Uterus (tissue), 4 donors: ENCODE data around the gene SLC25A30. TPM values are rescaled to one million over a fixed set of nuclear protein-coding genes. Genes with fewer than 3 reads are reported as not detected.
"Not testable (repeated sequence)": the region's sequence is repeated elsewhere in the genome, so short reads cannot be mapped to it uniquely, and the experiment has no call there.

Experiments used
- DNase-seq, 2 donors: peaks; one replicate each; pipeline ENCODE4 v3.0.0-alpha.2; 2019 to 2020
- H3K27ac ChIP-seq, 2 donors: fragments of 200-600 bp; sonication (generic); 1 replicate in 1 of 2; 2 replicates in 1 of 2; pipeline ENCODE4 v1.5.1; 2016 to 2018
- H3K27me3 ChIP-seq, 2 donors: fragments of 200-600 bp; sonication (generic); one replicate each; pipeline ENCODE4 v1.5.1; 2018 to 2019; ENCODE audit warnings: control low read depth in 1 of 2
- H3K36me3 ChIP-seq, 2 donors: fragments of 200-600 bp; sonication (generic); one replicate each; pipeline ENCODE4 v1.5.1; 2019; ENCODE audit warnings: control low read depth in 1 of 2
- H3K4me1 ChIP-seq, 2 donors: fragments of 200-600 bp; sonication (generic); one replicate each; pipeline ENCODE4 v1.5.1; 2018 to 2019; ENCODE audit warnings: control low read depth in 1 of 2
- H3K4me3 ChIP-seq, 2 donors: fragments of 200-600 bp; sonication (generic); 1 replicate in 1 of 2; 2 replicates in 1 of 2; pipeline ENCODE4 v1.5.1; 2018 to 2019; ENCODE audit warnings: mild to moderate bottlenecking in 1 of 2
- H3K9me3 ChIP-seq, 2 donors: fragments of 200-600 bp; sonication (generic); one replicate each; pipeline ENCODE4 v1.5.1; 2019; ENCODE audit warnings: control low read depth in 1 of 2
- CTCF ChIP-seq, 4 experiments: fragments of 200-600 bp in 2 of 4; fragments of 450-650 bp in 2 of 4; sonication (generic) in 2 of 4; IDR thresholded peaks; one replicate each; pipeline ENCODE4 v1.5.1; 2016 to 2019; ENCODE audit warnings: antibody characterized with exemption in 4 of 4, mild to moderate bottlenecking in 2 of 4, moderate library complexity in 1 of 4
- POLR2A ChIP-seq, 2 donors: fragments of 450-650 bp; IDR thresholded peaks; one replicate each; pipeline ENCODE4 v1.6.1; 2016; ENCODE audit warnings: antibody characterized with exemption in 2 of 2, mild to moderate bottlenecking in 1 of 2, moderate library complexity in 1 of 2
- intact Hi-C: fragments of 100-400 bp; cut with DNase I; formaldehyde crosslinking; loops from one replicate; pipeline ENCODE4 v1.15.1; 2023; ENCODE audit warnings: low total_unique reads
- total RNA-seq, 4 donors: library from RNA; depleted of rRNA in 3 of 4; stranded (reverse); fragments of >200 nt in 3 of 4; gene quantifications; one replicate each; pipeline versions ENCODE4 v1.1.0 to v1.2.4, GENCODE V29; 2014 to 2023
- donor health status: DM: yes; HTN: yes; CAD: no.

Gene SLC25A30
- total RNA-seq, 4 donors from 2014 or later: 8.2 to 30.5 (median 22.2) TPM

- no peak overlapping the region for H3K4me3 ChIP-seq
- H3K4me1 ChIP-seq: no peaks in the 10 kb centered on the region
- H3K36me3 ChIP-seq: no peaks in the 10 kb centered on the region
- TF ChIP-seq CTCF (IDR thresholded peaks at IDR 0.05) (no peak), POLR2A (IDR thresholded peaks at IDR 0.05) (no peak)
- DNase-seq: no peak
- intact Hi-C loops: no loop called here
- H3K27ac ChIP-seq: no peak overlapping the region
- H3K27me3 ChIP-seq: no peaks in the 10 kb centered on the region
- H3K9me3 ChIP-seq: no peaks in the 10 kb centered on the region
Measured at GRCh38 chr13:45398877-45399276, 19.3 kb downstream of the SLC25A30 start.

- intact Hi-C loops: no loop called here
- H3K4me1 ChIP-seq: no peaks in the 10 kb centered on the region
- H3K27ac ChIP-seq: peak overlapping the region in 1 of 2 donors; percentile 39
- H3K27me3 ChIP-seq: no peaks in the 10 kb centered on the region
- DNase-seq: no peak
- H3K4me3 ChIP-seq: no peak overlapping the region
- H3K36me3 ChIP-seq: no peaks in the 10 kb centered on the region
- H3K9me3 ChIP-seq: no peaks in the 10 kb centered on the region
- no peak for TF ChIP-seq POLR2A (IDR thresholded peaks at IDR 0.05)
- no peak for TF ChIP-seq CTCF (IDR thresholded peaks at IDR 0.05)
Measured at GRCh38 chr13:45396533-45397095, 21.6 kb downstream of the SLC25A30 start.

- no peaks in the 10 kb centered on the region for H3K9me3 ChIP-seq
Measured at GRCh38 chr13:45393941-45394570, 24.1 kb downstream of the SLC25A30 start.

GRCh38 chr13:45392811-45393210 lies 25.4 kb downstream of the SLC25A30 start:
- Histone ChIP-seq H3K9me3 (no peaks in the 10 kb centered on the region), H3K27ac (no peak overlapping the region), H3K4me1 (no peaks in the 10 kb centered on the region), H3K27me3 (no peaks in the 10 kb centered on the region), H3K4me3 (no peak overlapping the region), H3K36me3 (no peaks in the 10 kb centered on the region)
- intact Hi-C loops: no loop called here
- DNase-seq: no peak
- TF ChIP-seq POLR2A (IDR thresholded peaks at IDR 0.05) (no peak), CTCF (IDR thresholded peaks at IDR 0.05) (no peak)

More at GRCh38 chr13:45393941-45394570, 24.1 kb downstream of the SLC25A30 start:
- no peaks in the 10 kb centered on the region for H3K27me3 ChIP-seq
- no peak overlapping the region for H3K4me3 ChIP-seq
- H3K27ac ChIP-seq: no peak overlapping the region
- H3K36me3 ChIP-seq: no peaks in the 10 kb centered on the region
- DNase-seq: peak in 1 of 2 donors; percentile 39
- no peaks in the 10 kb centered on the region for H3K4me1 ChIP-seq
- intact Hi-C loops: no loop called here
- peak; percentile 33 to 56 (median 38) for TF ChIP-seq CTCF (IDR thresholded peaks at IDR 0.05)
- TF ChIP-seq POLR2A (IDR thresholded peaks at IDR 0.05): no peak

GRCh38 chr13:45391926-45392325 lies 26.2 kb downstream of the SLC25A30 start:
- Histone ChIP-seq H3K9me3 (no peaks in the 10 kb centered on the region), H3K4me3 (no peak overlapping the region), H3K36me3 (no peaks in the 10 kb centered on the region), H3K27me3 (no peaks in the 10 kb centered on the region), H3K4me1 (no peaks in the 10 kb centered on the region), H3K27ac (no peak overlapping the region)
- DNase-seq: no peak
- intact Hi-C loops: no loop called here
- TF ChIP-seq CTCF (IDR thresholded peaks at IDR 0.05) (no peak), POLR2A (IDR thresholded peaks at IDR 0.05) (no peak)

GRCh38 chr13:45391128-45391527 lies 27.0 kb downstream of the SLC25A30 start:
- H3K9me3 ChIP-seq, H3K4me1 ChIP-seq, H3K4me3 ChIP-seq, H3K27ac ChIP-seq, H3K27me3 ChIP-seq, intact Hi-C loops, DNase-seq, H3K36me3 ChIP-seq: not testable (repeated sequence)

GRCh38 chr13:45390348-45390747 lies 27.8 kb downstream of the SLC25A30 start:
- H3K27ac ChIP-seq, H3K4me1 ChIP-seq, intact Hi-C loops, DNase-seq, H3K4me3 ChIP-seq, H3K36me3 ChIP-seq, H3K9me3 ChIP-seq, H3K27me3 ChIP-seq: not testable (repeated sequence)
